PC-3 (cell line): ENCODE measurements around the gene PGA5. TPM values are rescaled to one million over a fixed set of nuclear protein-coding genes. Genes with fewer than 3 reads are reported as not detected.
"Not testable (repeated sequence)": the region's sequence is repeated elsewhere in the genome, so short reads cannot be mapped to it uniquely, and the experiment has no call there.

ENCODE experiments used
- ATAC-seq: fragments of 200-7000 bp; cut with Tn5 transposase; 2 replicates; pipeline ENCODE4 v1.9.1; 2020; ENCODE audit warnings: mild to moderate bottlenecking, moderate library complexity
- BruUV-seq: library from RNA; stranded (reverse); fragments of 400-500 nt; replicated peaks from 2 replicates; lab custom pipeline; 2021; lab: Mats Ljungman, UMichigan
- CTCF ChIA-PET: fragments of 300-600 bp; sonication (Branson Sonifier 250); formaldehyde crosslinking; loops from one replicate; lab custom pipeline; 2022; ENCODE audit warnings: antibody characterized with exemption; lab: Charles Lee
- POLR2A ChIA-PET: fragments of 300-600 bp; sonication (Branson Sonifier 250); formaldehyde crosslinking; loops from one replicate; lab custom pipeline; 2022; ENCODE audit warnings: antibody characterized with exemption; ENCODE audit not compliant: unreplicated experiment; lab: Charles Lee
- DNase-seq: peaks from one replicate; pipeline ENCODE4 v3.0.0-alpha.2; 2015
- H2AFZ ChIP-seq: fragments of 300-600 bp; sonication (generic); 2 replicates; pipeline ENCODE4 v1.6.0; 2016; ENCODE audit warnings: antibody characterized with exemption, low read length
- H3F3A ChIP-seq: fragments of 300-600 bp; sonication (generic); one replicate; pipeline ENCODE4 v1.6.0; 2017; ENCODE audit warnings: antibody characterized with exemption, low read length, control low read depth, mild to moderate bottlenecking; ENCODE audit not compliant: unreplicated experiment
- H3K27ac ChIP-seq: fragments of 300-600 bp; sonication (generic); 2 replicates; pipeline ENCODE4 v1.5.1; 2016; ENCODE audit warnings: mild to moderate bottlenecking, low read length
- H3K27me3 ChIP-seq: fragments of 300-600 bp; sonication (generic); 2 replicates; pipeline ENCODE4 v1.6.1; 2016; ENCODE audit warnings: low read length, mixed read lengths
- H3K36me3 ChIP-seq: fragments of 300-600 bp; sonication (generic); 2 replicates; pipeline ENCODE4 v1.6.1; 2016; ENCODE audit warnings: low read depth, mixed run types, low read length, mixed read lengths
- H3K4me1 ChIP-seq: fragments of 300-600 bp; sonication (generic); 2 replicates; pipeline ENCODE4 v1.5.1; 2016; ENCODE audit warnings: low read length; ENCODE audit not compliant: insufficient read depth
- H3K4me2 ChIP-seq: fragments of 300-600 bp; sonication (generic); 2 replicates; pipeline ENCODE4 v1.6.0; 2016; ENCODE audit warnings: low read length
- H3K4me3 ChIP-seq: fragments of 300-600 bp; sonication (generic); 2 replicates; pipeline ENCODE4 v1.5.1; 2016; ENCODE audit warnings: mild to moderate bottlenecking, low read length, mixed read lengths
- H3K79me2 ChIP-seq: fragments of 300-600 bp; sonication (generic); 2 replicates; pipeline ENCODE4 v1.6.1; 2017; ENCODE audit warnings: low read length, mixed read lengths
- H3K9ac ChIP-seq: fragments of 300-600 bp; sonication (generic); 2 replicates; pipeline ENCODE4 v1.6.0; 2016; ENCODE audit warnings: mild to moderate bottlenecking, low read length
- H3K9me2 ChIP-seq: fragments of 300-600 bp; sonication (generic); replicated peaks from 2 replicates; pipeline ENCODE4 v1.6.1; 2016; ENCODE audit warnings: mixed run types, low read length, mixed read lengths
- H3K9me3 ChIP-seq: fragments of 300-600 bp; sonication (generic); 2 replicates; pipeline ENCODE4 v1.6.1; 2016; ENCODE audit warnings: low read length, mixed read lengths
- H4K20me1 ChIP-seq: fragments of 300-600 bp; sonication (generic); 2 replicates; pipeline ENCODE4 v1.6.1; 2016; ENCODE audit warnings: low read length, mixed read lengths
- EZH2 ChIP-seq: fragments of 300-600 bp; sonication (generic); IDR thresholded peaks from one replicate; pipeline ENCODE4 v1.6.1; 2017; ENCODE audit warnings: antibody characterized with exemption, mild to moderate bottlenecking, low read length; ENCODE audit not compliant: unreplicated experiment
- EZH2phosphoT487 ChIP-seq: fragments of 300-600 bp; sonication (generic); IDR thresholded peaks from 2 replicates; pipeline ENCODE4 v1.6.1; 2018; ENCODE audit warnings: mild to moderate bottlenecking, antibody characterized with exemption, low read length, borderline replicate concordance
- intact Hi-C: fragments of 100-400 bp; cut with micrococcal nuclease; formaldehyde crosslinking; loops from 2 replicates; pipeline ENCODE4 v1.9.0; 2023
- total RNA-seq: library from RNA; depleted of rRNA; stranded (reverse); fragments of >200 nt; gene quantifications from 2 replicates; pipeline ENCODE4 v1.2.3, GENCODE V29; 2014
- TF ChIP-seq, protein P1 (sequence below): fragments of 300-600 bp; sonication (generic); conservative IDR thresholded peaks from 2 replicates; pipeline ENCODE4 v1.5.1; 2017; ENCODE audit warnings: antibody characterized with exemption, low read depth, mild to moderate bottlenecking, low read length

The PGA5 gene
- total RNA-seq, 1 experiment from 2014 or later: not detected

GRCh38 chr11:61198948-61199523 is 41.9 kb upstream of the PGA5 start:
- Histone ChIP-seq H3K4me1 (no peaks in the 10 kb centered on the region), H3K27me3 (peaks cover 49% of the 10 kb centered on the region), H2AFZ (no peak overlapping the region), H3K4me3 (no peak overlapping the region), H3K9ac (no peak overlapping the region), H3F3A (no peaks in the 10 kb centered on the region), H3K4me2 (no peak overlapping the region), H3K9me2 (no peaks in the 10 kb centered on the region), H3K9me3 (peaks cover 10% of the 10 kb centered on the region; the same call in 1 of the 2 replicates), H4K20me1 (no peaks in the 10 kb centered on the region), H3K27ac (no peak overlapping the region), H3K36me3 (no peaks in the 10 kb centered on the region), H3K79me2 (no peaks in the 10 kb centered on the region)
- CTCF ChIA-PET: no interaction called here
- POLR2A ChIA-PET: no interaction called here
- BruUV-seq: no TSS peak
- no peak for ATAC-seq
- intact Hi-C loops: no loop called here
- DNase-seq: no peak
- TF ChIP-seq, protein P1, sequence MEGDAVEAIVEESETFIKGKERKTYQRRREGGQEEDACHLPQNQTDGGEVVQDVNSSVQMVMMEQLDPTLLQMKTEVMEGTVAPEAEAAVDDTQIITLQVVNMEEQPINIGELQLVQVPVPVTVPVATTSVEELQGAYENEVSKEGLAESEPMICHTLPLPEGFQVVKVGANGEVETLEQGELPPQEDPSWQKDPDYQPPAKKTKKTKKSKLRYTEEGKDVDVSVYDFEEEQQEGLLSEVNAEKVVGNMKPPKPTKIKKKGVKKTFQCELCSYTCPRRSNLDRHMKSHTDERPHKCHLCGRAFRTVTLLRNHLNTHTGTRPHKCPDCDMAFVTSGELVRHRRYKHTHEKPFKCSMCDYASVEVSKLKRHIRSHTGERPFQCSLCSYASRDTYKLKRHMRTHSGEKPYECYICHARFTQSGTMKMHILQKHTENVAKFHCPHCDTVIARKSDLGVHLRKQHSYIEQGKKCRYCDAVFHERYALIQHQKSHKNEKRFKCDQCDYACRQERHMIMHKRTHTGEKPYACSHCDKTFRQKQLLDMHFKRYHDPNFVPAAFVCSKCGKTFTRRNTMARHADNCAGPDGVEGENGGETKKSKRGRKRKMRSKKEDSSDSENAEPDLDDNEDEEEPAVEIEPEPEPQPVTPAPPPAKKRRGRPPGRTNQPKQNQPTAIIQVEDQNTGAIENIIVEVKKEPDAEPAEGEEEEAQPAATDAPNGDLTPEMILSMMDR: no peak
- no peak for TF ChIP-seq EZH2phosphoT487

DNA sequence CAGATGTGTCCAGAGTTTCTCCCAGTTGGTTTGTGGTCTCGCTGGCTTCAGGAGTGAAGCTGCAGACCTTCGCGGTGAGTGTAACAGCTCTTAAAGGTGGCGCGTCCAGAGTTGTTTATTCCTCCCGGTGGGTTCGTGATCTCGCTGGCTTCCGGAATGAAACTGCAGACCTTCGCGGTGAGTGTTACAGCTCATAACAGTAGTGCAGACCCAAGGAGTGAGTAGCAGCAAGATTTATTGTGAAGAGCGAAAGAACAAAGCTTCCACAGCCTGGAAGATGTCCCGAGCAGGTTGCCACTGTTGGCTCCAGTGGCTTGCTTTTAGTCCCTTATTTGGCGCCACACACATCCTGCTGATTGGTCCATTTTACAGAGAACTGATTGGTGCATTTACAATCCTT is 39.5 kb upstream of the PGA5 start:
- TF ChIP-seq EZH2phosphoT487 (no peak), EZH2 (no peak)
- TF ChIP-seq, protein P1: no peak
- BruUV-seq: no TSS peak
- no peaks in the 10 kb centered on the region for H3K4me1 ChIP-seq
- H3K4me2 ChIP-seq: no peak overlapping the region
- intact Hi-C loops: no loop called here
- ATAC-seq: no peak
- H3K9me3 ChIP-seq: peaks cover 10% of the 10 kb centered on the region; the same call in 1 of the 2 replicates
- H4K20me1 ChIP-seq: no peaks in the 10 kb centered on the region
- H3K9ac ChIP-seq: no peak overlapping the region
- no peak for DNase-seq
- H2AFZ ChIP-seq: no peak overlapping the region
- H3F3A ChIP-seq: no peaks in the 10 kb centered on the region
- no peaks in the 10 kb centered on the region for H3K9me2 ChIP-seq
- H3K27me3 ChIP-seq: peaks cover 45% of the 10 kb centered on the region
- H3K4me3 ChIP-seq: no peak overlapping the region
- POLR2A ChIA-PET: no interaction called here
- H3K79me2 ChIP-seq: no peaks in the 10 kb centered on the region
- H3K27ac ChIP-seq: no peak overlapping the region
- CTCF ChIA-PET: interaction anchor here (0.6 kb wide), 1 partner anchor 191 kb away, joined by 6 read pairs; no protein-coding TSS in a partner anchor
- H3K36me3 ChIP-seq: no peaks in the 10 kb centered on the region

GRCh38 chr11:61202950-61203746 is 37.8 kb upstream of the PGA5 start, which contains the start of gene PGA3:
PGA3 (plus strand) TSS chr11:61203515; CDS start chr11:61203565, 50 bp downstream.
- POLR2A ChIA-PET, ATAC-seq: not testable (repeated sequence)

GRCh38 chr11:61203873-61204272 is 37.1 kb upstream of the PGA5 start:
- DNase-seq, H3K36me3 ChIP-seq, H4K20me1 ChIP-seq, ATAC-seq, H3K9me3 ChIP-seq, H3K4me1 ChIP-seq, H3K4me2 ChIP-seq, POLR2A ChIA-PET, H3K9ac ChIP-seq, H3K27ac ChIP-seq, H3K79me2 ChIP-seq, H3K9me2 ChIP-seq, CTCF ChIA-PET, intact Hi-C loops, BruUV-seq, H3K4me3 ChIP-seq, H3F3A ChIP-seq, H2AFZ ChIP-seq: not testable (repeated sequence)
- peaks cover 27% of the 10 kb centered on the region for H3K27me3 ChIP-seq

More at GRCh38 chr11:61202950-61203746, 37.8 kb upstream of the PGA5 start, which contains the start of gene PGA3:
- H3K27ac ChIP-seq, H3K79me2 ChIP-seq, H3K4me3 ChIP-seq, H3F3A ChIP-seq, CTCF ChIA-PET, H4K20me1 ChIP-seq, H3K4me1 ChIP-seq, H3K36me3 ChIP-seq, H3K9ac ChIP-seq, H3K9me3 ChIP-seq, H2AFZ ChIP-seq, H3K4me2 ChIP-seq, intact Hi-C loops, BruUV-seq, H3K9me2 ChIP-seq: not testable (repeated sequence)
- H3K27me3 ChIP-seq: peaks cover 34% of the 10 kb centered on the region
- DNase-seq: peak; percentile 0
